H9 (cell line): ENCODE measurements around the gene MGAT5. TPM values are rescaled to one million over a fixed set of nuclear protein-coding genes. Genes with fewer than 3 reads are reported as not detected.

Experiments used
- DNase-seq: peaks from one replicate; pipeline ENCODE4 v3.0.0-alpha.2; 2017
- H2AFZ ChIP-seq: one replicate; pipeline ENCODE4 v1.6.1; 2013; ENCODE audit warnings: mild to moderate bottlenecking, low read length, control low read depth, moderate library complexity
- H2AK5ac ChIP-seq: 2 replicates; pipeline ENCODE4 v1.6.1; 2013; ENCODE audit warnings: low read length, control low read depth, mixed read lengths; ENCODE audit not compliant: insufficient read length
- H2BK120ac ChIP-seq: one replicate; pipeline ENCODE4 v1.6.1; 2013; ENCODE audit warnings: low read depth, mild to moderate bottlenecking, low read length, control low read depth, inconsistent platforms; ENCODE audit not compliant: poor library complexity, severe bottlenecking
- H2BK12ac ChIP-seq: 2 replicates; pipeline ENCODE4 v1.6.1; 2013; ENCODE audit warnings: low read length, control low read depth, mixed read lengths, low read depth; ENCODE audit not compliant: insufficient read length
- H2BK15ac ChIP-seq: 2 replicates; pipeline ENCODE4 v1.6.1; 2013; ENCODE audit warnings: low read depth, low read length, control low read depth
- H2BK20ac ChIP-seq: one replicate; pipeline ENCODE4 v1.6.1; 2013; ENCODE audit warnings: low read depth, mild to moderate bottlenecking, low read length, control low read depth, inconsistent platforms; ENCODE audit not compliant: poor library complexity, severe bottlenecking
- H2BK5ac ChIP-seq: 2 replicates; pipeline ENCODE4 v1.6.1; 2013; ENCODE audit warnings: low read length, control low read depth, mixed read lengths; ENCODE audit not compliant: insufficient read length
- H3K14ac ChIP-seq: 2 replicates; pipeline ENCODE4 v1.6.1; 2013; ENCODE audit warnings: low read length, control low read depth; ENCODE audit not compliant: insufficient read depth
- H3K18ac ChIP-seq: 2 replicates; pipeline ENCODE4 v1.6.1; 2013; ENCODE audit warnings: low read depth, mild to moderate bottlenecking, mixed read lengths, low read length, control low read depth; ENCODE audit not compliant: insufficient read length
- H3K23ac ChIP-seq: 2 replicates; pipeline ENCODE4 v1.6.1; 2013; ENCODE audit warnings: low read length, control low read depth, mixed read lengths, low read depth; ENCODE audit not compliant: insufficient read length
- H3K23me2 ChIP-seq: 2 replicates; pipeline ENCODE4 v1.6.1; 2013; ENCODE audit warnings: low read depth, mild to moderate bottlenecking, mixed read lengths, low read length, control low read depth; ENCODE audit not compliant: insufficient read length, poor library complexity, severe bottlenecking
- H3K27ac ChIP-seq: 2 replicates; pipeline ENCODE4 v1.5.1; 2013; ENCODE audit warnings: low read length, control low read depth, mixed read lengths, low read depth; ENCODE audit not compliant: insufficient read length
- H3K27me3 ChIP-seq: 2 replicates; pipeline ENCODE4 v1.6.1; 2013; ENCODE audit warnings: low read length, control low read depth, inconsistent platforms; ENCODE audit not compliant: insufficient read depth
- H3K4ac ChIP-seq: 2 replicates; pipeline ENCODE4 v1.6.1; 2013; ENCODE audit warnings: low read depth, mild to moderate bottlenecking, control low read depth, inconsistent platforms, low read length, moderate library complexity
- H3K4me1 ChIP-seq: 2 replicates; pipeline ENCODE4 v1.6.1; 2013; ENCODE audit warnings: low read length, control low read depth, inconsistent platforms; ENCODE audit not compliant: insufficient read depth
- H3K4me2 ChIP-seq: 2 replicates; pipeline ENCODE4 v1.6.1; 2013; ENCODE audit warnings: low read length, control low read depth, mixed read lengths; ENCODE audit not compliant: insufficient read length, insufficient read depth
- H3K56ac ChIP-seq: 2 replicates; pipeline ENCODE4 v1.6.1; 2013; ENCODE audit warnings: low read depth, mild to moderate bottlenecking, mixed read lengths, low read length, control low read depth; ENCODE audit not compliant: insufficient read length
- H3K79me1 ChIP-seq: 2 replicates; pipeline ENCODE4 v1.6.1; 2013; ENCODE audit warnings: low read depth, mild to moderate bottlenecking, moderate library complexity, low read length, control low read depth, inconsistent platforms; ENCODE audit not compliant: insufficient read depth, poor library complexity, severe bottlenecking
- H3K79me2 ChIP-seq: 2 replicates; pipeline ENCODE4 v1.6.1; 2013; ENCODE audit warnings: low read length, control low read depth, inconsistent platforms; ENCODE audit not compliant: insufficient read depth
- H3K9ac ChIP-seq: 2 replicates; pipeline ENCODE4 v1.6.1; 2013; ENCODE audit warnings: low read length, control low read depth, mixed read lengths; ENCODE audit not compliant: insufficient read length; ENCODE audit errors: extremely low read depth
- H3K9me3 ChIP-seq: one replicate; pipeline ENCODE4 v1.6.1; 2013; ENCODE audit warnings: low read depth, low read length, inconsistent platforms; ENCODE audit not compliant: control insufficient read depth
- H3T11ph ChIP-seq: one replicate; pipeline ENCODE4 v1.6.1; 2013; ENCODE audit warnings: mild to moderate bottlenecking, low read length, control low read depth, inconsistent platforms
- H4K20me1 ChIP-seq: one replicate; pipeline ENCODE4 v1.6.1; 2013; ENCODE audit not compliant: control insufficient read depth, insufficient read length, insufficient read depth
- H4K5ac ChIP-seq: 2 replicates; pipeline ENCODE4 v1.6.1; 2013; ENCODE audit warnings: low read depth, mild to moderate bottlenecking, mixed read lengths, low read length, control low read depth; ENCODE audit not compliant: insufficient read length
- H4K8ac ChIP-seq: replicated peaks from 2 replicates; pipeline ENCODE4 v1.6.1; 2013; ENCODE audit warnings: low read length, control low read depth, mixed read lengths, low read depth; ENCODE audit not compliant: insufficient read length
- H4K91ac ChIP-seq: 2 replicates; pipeline ENCODE4 v1.6.1; 2013; ENCODE audit warnings: low read depth, mild to moderate bottlenecking, moderate library complexity, mixed read lengths, low read length, control low read depth; ENCODE audit not compliant: insufficient read length
- H3K27ac Mint-ChIP-seq, 3 experiments: 2 replicates in 2 of 3; 3 replicates in 1 of 3; pipeline ENCODE4 v1.8.0; 2020 to 2021; ENCODE audit warnings: mixed read lengths in 3 of 3, mild to moderate bottlenecking in 1 of 3, moderate library complexity in 1 of 3
- H3K27me3 Mint-ChIP-seq: 2 replicates; pipeline ENCODE4 v1.8.0; 2021; ENCODE audit warnings: low read depth, mild to moderate bottlenecking, moderate library complexity, mixed read lengths
- H3K36me3 Mint-ChIP-seq, 3 experiments: 2 replicates in 2 of 3; 3 replicates in 1 of 3; pipeline ENCODE4 v1.8.0; 2020 to 2021; ENCODE audit warnings: low read depth in 3 of 3, mixed read lengths in 3 of 3; ENCODE audit not compliant: insufficient read depth in 1 of 3
- H3K4me1 Mint-ChIP-seq, 2 experiments: 2 replicates each; pipeline ENCODE4 v1.8.0; 2020; ENCODE audit warnings: mixed read lengths in 2 of 2
- H3K4me3 Mint-ChIP-seq, 2 experiments: 2 replicates in 1 of 2; 3 replicates in 1 of 2; pipeline ENCODE4 v1.8.0; 2020 to 2021; ENCODE audit warnings: mild to moderate bottlenecking in 2 of 2, mixed read lengths in 2 of 2, moderate library complexity in 1 of 2
- H3K9me3 Mint-ChIP-seq, 2 experiments: 2 replicates in 1 of 2; 3 replicates in 1 of 2; pipeline ENCODE4 v1.8.0; 2020; ENCODE audit warnings: mild to moderate bottlenecking in 2 of 2, mixed read lengths in 2 of 2, moderate library complexity in 1 of 2
- CTCF ChIP-seq: fragments of 200-600 bp; sonication (generic); conservative IDR thresholded peaks from 3 replicates; pipeline ENCODE4 v1.8.0; 2021; ENCODE audit warnings: antibody characterized with exemption, mild to moderate bottlenecking
- WGBS: extraction: QIAGEN DNeasy Blood & Tissue Kit; methylation state at CpG from one replicate; pipeline ENCODE4 v1.1.7; 2013; ENCODE audit warnings: missing lambda C conversion rate, low lambda C conversion rate, mixed read lengths; ENCODE audit not compliant: insufficient read length; ENCODE audit errors: extremely low coverage; 5-methylcytosine and 5-hydroxymethylcytosine counted together
- total RNA-seq: library from RNA; stranded (reverse); gene quantifications from 2 replicates; pipeline ENCODE4 v1.2.1, GENCODE V29; 2021

The MGAT5 gene
- total RNA-seq, 1 experiment from 2014 or later = 25.7 TPM

GRCh38 chr2:134502104-134502503 lies 248.2 kb downstream of the MGAT5 start:
- Histone ChIP-seq H3K18ac (no peak overlapping the region), H2AFZ (no peak overlapping the region), H3K27ac (no peak overlapping the region), H2BK120ac (no peak overlapping the region), H3K79me1 (no peaks in the 10 kb centered on the region), H2BK5ac (no peak overlapping the region), H3K23me2 (no peaks in the 10 kb centered on the region), H4K20me1 (no peaks in the 10 kb centered on the region), H3K27me3 (no peaks in the 10 kb centered on the region), H2BK20ac (no peak overlapping the region), H3T11ph (no peak overlapping the region), H2AK5ac (no peak overlapping the region), H3K9me3 (no peaks in the 10 kb centered on the region), H4K91ac (no peak overlapping the region), H4K8ac (no peak overlapping the region), H3K4me1 (no peaks in the 10 kb centered on the region; the same call in 1 of the 2 replicates), H3K4me2 (no peak overlapping the region), H3K4ac (no peak overlapping the region), H2BK12ac (no peak overlapping the region), H2BK15ac (no peak overlapping the region), H3K23ac (no peak overlapping the region), H3K14ac (no peak overlapping the region), H3K56ac (no peak overlapping the region), H3K9ac (no peak overlapping the region), H3K79me2 (no peaks in the 10 kb centered on the region), H4K5ac (no peak overlapping the region)
- Mint-ChIP-seq H3K4me1 (peaks cover 13 to 17% of the 10 kb centered on the region in 2 experiments), H3K9me3 (no peaks in the 10 kb centered on the region), H3K27me3 (no peaks in the 10 kb centered on the region; the same call in 1 of the 2 replicates), H3K4me3 (no peak overlapping the region), H3K27ac (no peak overlapping the region), H3K36me3 (no peaks in the 10 kb centered on the region)
- WGBS = no CpG with 5 or more reads among the region's 2 CpGs
- TF ChIP-seq CTCF = no peak
- DNase-seq = no peak
